Measurements from ENCODE around the gene CRACDL.

CRACDL gene, protein sequence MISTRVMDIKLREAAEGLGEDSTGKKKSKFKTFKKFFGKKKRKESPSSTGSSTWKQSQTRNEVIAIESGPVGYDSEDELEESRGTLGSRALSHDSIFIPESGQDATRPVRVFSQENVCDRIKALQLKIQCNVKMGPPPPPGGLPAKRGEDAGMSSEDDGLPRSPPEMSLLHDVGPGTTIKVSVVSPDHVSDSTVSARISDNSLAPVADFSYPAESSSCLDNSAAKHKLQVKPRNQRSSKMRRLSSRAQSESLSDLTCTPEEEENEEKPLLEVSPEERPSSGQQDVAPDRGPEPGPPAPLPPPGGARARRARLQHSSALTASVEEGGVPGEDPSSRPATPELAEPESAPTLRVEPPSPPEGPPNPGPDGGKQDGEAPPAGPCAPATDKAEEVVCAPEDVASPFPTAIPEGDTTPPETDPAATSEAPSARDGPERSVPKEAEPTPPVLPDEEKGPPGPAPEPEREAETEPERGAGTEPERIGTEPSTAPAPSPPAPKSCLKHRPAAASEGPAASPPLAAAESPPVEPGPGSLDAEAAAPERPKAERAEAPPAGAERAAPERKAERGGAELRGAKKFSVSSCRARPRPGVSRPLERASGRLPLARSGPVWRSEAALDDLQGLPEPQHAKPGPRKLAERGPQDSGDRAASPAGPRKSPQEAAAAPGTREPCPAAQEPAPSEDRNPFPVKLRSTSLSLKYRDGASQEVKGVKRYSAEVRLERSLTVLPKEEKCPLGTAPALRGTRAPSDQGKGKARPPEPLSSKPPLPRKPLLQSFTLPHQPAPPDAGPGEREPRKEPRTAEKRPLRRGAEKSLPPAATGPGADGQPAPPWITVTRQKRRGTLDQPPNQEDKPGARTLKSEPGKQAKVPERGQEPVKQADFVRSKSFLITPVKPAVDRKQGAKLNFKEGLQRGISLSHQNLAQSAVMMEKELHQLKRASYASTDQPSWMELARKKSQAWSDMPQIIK

DNA sequence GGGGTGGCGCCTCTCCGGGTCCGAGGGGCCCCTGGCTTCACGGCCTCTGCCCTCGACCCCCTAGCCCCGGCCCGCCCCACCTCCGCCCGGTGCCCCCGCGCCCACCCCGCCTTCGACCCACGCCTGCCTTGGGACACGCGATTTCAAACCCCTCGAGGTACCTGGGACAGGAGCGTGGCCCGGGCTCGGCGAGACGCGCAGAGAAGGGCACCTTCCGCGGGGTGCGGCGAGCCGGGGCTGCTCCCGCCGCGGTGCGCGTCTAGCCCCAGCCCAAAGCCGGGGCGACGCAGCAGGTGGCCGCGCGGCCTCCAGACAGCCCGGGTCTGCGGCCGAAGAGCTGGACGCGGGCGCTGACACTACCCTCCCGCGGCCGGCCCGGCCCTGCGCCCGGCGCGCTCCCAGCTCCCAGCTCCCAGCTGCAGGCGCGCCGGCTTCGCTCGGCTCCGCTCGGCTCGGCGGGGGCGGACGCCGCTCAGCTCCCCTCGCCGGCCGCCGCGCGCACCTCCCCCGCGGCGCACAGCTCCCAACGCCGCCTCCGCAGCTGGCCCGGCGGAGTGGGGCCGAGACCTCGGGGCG is at the start of gene CRACDL:
CRACDL (minus strand) TSS at position 449 of the 576 bp plus-strand sequence. CDS start 89,425 bp downstream, outside the sequence.
- peak; percentile 26 for DNase-seq

DNA sequence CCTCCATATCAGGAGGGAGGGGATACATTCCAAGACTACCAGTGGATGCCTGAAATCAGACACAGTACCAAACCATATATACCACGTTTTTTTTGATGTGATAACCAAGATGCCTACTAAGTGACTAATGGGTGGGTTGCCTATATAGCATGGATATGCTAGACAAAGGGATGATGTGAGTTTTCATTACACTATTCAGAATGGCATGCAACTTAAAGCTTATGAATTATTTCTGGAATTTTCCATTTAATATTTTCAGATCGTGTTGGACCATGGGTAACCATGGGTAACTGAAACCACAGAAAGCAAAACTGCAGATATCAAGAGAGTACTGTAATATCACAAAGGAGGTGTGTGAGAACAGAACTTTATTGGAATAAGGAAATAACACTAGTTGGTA is 39.6 kb upstream of the CRACDL start:
- no peak for DNase-seq

DNA sequence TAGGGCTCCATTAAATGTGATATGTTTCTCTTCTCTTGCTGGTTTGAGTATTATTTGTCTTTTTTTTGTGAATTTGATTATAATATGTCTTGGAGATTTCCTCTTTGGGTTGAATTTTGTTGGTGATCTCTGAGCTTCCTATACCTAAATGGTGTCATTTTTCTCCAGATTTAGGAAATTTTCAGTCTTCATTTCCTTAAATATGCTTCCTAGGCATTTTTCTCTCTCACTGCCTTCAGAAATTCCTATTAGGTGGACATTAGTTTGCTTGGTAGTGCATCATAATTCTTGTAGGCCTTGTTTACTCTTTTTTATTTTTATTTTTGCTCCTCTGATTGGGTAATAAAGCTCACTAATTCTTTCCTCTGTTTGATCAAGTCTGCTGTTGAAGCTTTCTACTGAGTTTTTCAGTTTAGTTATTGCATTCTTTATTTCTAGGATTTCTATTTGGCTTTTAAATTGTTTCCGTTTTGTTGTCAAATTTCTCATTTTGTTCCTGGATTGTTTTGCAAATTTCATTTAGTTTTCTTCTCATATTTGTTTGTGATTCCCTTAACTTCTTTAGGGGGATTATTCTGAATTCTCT is 36.6 kb upstream of the CRACDL start:
- DNase-seq = no peak

- no peak for DNase-seq
Observed at GRCh38 chr2:98959810-98960507, 23.9 kb upstream of the CRACDL start.

GRCh38 chr2:98952966-98953365 is 16.9 kb upstream of the CRACDL start:
- DNase-seq = no peak

DNA sequence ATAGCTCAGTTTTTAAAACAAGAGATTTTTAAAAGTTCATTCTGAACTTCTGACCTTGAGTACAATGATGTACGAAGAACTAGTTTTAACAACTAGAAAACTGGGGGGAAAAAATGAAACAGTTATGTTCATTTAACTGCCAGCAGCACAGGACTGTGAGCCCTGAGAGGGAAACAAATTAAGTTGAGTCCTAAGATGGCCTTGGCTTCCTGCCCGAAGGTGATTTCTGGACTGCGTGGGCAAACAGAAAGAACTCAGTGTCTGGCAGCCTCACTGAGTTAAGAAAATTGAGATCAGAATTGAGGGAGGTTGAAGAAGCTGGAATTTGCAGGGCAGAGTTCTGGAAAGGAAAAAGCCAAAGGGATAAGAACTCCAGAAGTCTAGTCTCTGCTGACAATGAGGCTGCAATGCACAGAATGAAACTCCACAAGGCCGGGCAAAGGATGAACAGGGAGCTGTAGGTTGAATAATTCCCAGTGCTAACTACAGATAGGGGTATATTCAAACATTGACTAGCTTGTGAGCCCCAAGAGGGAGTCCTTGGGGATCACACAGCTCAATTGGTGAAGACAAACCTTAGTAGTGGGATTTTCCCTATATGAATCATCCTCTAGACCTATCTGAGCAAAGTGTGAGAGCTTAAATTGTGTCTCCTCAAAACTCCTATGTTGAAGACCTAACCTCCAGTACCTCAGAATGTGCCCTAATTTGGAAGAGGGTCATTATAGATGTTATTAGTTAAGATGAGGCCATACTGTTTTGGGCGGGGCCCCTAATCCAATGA is 13.1 kb upstream of the CRACDL start:
- peak; percentile 12 for DNase-seq

GRCh38 chr2:98947554-98947953 is 11.5 kb upstream of the CRACDL start:
- DNase-seq = no peak

GRCh38 chr2:98946855-98947254 is 10.8 kb upstream of the CRACDL start:
- DNase-seq = no peak

DNA sequence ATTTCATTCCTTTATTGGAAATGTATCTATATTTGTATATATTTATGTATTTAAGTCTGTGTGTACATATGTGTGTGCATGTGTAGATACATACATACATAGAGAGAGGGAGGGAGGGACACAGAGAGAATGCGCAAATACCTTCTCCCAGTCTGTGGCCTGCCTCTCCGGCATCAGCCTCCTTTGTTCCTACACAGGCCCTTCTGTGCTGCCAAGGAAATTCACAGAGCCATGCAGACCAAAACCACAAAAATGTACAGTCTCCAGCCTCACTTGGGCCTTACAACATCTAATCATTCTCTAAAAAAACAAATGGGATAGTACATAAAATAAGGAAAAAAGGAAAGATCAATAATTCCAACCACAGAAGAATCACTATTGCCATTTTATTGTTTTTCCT is 8.8 kb upstream of the CRACDL start:
- no peak for DNase-seq

GRCh38 chr2:98940102-98940501 is 4.1 kb upstream of the CRACDL start:
- no peak for DNase-seq

DNA sequence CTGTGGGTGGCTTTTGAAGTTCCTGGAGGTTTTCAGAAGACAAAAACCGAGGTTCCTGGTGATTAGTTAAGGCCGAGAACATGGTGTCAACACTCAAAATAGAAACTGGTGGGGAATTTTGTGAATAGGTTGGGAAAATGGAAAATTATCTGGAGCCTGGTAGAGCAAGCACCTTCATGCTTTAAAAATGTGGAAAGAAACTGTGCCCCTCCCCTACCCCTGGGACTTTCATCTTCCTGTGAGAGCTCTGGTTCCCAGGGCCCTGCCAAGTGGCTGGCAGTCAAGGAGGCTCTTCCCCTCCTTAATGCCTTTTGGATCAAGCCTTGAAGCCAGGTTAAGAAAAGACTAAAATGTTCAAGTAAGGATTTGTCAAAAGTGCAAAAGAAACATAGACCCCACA is 1.9 kb upstream of the CRACDL start:
- DNase-seq = no peak

- DNase-seq = peak; percentile 26
Observed at GRCh38 chr2:98936353-98937351, 627 bp upstream of the CRACDL start.

GRCh38 chr2:98935111-98935770 is 784 bp downstream of the CRACDL start:
- DNase-seq = peak; percentile 19

DNA sequence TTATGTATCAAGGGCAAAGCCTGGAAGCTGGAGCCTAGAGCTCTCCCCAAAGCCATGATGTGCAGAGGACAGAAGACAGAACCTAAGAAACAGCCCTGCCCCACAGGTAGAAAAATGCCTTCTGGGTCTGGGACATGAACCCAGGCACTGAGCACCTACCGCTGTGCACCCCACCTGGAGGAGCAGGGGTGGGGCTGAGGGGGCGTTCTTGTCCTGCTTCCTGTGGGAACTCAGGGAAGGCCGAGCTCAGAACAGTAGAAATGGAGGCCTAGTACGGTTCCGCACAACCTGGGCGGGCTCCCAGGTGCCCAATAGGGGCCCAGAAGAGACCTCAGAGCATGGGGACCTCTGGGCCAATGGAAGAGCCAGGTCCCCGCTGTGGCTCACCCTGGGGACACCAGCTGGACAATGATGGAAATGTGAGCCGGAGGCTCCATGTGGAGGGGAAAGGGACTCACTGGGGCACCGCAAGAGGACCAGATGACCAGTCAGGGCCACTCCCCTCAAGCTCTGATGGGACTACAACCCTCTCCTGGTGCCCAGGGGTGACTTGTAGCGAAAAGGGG is 3.2 kb downstream of the CRACDL start:
- no peak for DNase-seq

DNA sequence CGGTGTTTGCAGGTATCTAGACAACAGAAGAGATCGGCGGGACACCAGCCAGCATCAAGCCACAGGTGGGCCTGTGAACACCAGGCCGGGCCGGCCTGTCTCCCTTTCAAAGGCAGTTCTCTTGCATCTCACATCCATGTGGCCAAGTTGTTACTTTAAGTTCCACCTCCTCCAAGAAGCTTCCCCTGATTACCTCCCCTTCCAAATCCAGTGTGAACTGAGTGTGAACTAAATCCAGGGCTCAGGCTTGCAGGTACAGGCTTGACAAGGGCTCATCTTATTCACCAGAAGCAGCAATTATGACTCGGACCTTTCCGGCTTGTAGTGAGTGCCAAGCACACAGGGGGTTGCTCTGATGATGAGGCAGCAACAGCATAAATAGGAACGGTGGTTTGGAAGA is 3.9 kb downstream of the CRACDL start:
- peak; percentile 53 for DNase-seq

DNA sequence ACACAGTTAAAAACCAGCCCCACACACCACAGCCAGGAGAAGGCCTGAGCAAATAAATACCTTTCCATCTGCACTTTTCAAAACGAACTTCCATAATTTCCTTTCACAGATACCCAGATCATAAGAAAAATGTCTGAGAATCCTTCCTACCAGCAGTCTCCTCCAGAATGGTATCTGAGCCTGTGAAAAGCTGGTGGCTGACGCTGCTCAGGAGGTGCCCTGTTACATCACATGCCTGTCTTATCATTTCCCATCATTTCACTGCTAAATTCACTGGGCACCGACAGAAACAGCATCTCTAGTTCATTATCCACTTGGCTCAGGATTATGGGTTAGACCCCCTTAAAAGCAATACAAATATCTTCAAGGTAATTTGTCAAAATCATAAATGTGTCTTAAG is 4.4 kb downstream of the CRACDL start:
- DNase-seq = no peak

DNA sequence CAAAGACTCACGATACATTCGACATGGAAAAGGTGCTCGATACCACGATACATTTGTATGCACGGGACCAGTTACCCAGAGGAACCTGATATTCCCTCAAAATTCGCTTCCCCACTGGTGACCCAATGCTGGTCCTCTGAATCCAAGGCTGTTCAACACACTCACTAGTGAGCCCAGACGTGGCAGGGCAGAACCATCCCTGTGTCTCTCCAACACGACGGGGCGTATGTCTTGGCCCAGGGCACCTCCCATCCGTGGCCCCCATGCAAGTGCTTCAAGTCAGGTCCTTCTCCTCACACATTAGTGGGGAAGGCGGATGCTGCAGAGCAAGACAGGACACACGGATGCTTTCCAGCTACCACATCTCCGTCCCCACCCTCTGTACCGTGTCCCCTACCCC is 6.1 kb downstream of the CRACDL start:
- DNase-seq = no peak

GRCh38 chr2:98928242-98928641 is 7.8 kb downstream of the CRACDL start:
- no peak for DNase-seq

DNA sequence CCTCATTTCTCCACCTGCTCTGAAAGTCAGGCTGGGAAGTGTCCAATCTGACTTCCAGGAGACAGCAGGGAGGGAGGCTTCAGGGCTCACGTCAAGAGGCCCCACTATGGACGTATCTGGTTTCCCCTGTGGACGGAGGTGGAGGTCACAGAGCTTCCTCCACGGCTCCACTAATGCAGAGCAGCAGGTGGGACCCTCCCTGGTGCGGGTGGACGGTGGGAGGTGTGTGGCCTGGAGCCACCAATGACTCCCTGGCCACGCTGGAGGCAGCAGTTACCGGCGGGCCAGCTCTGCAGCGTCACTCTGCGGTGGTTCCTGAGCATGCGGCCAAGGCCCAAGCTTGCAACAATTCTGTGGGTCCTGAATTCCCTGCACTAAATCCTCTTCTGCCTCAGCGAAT is 9.0 kb downstream of the CRACDL start:
- DNase-seq = no peak

Data from COR-L47 (cell line).